C1 segment of cervical spinal cord (tissue), 14 donors: ENCODE results near the gene TYRO3.
A peak's percentile ranks its signal among the peaks of the same experiment; 100 is the strongest.

ENCODE experiments used
- DNase-seq, 14 donors: peaks; one replicate each; lab custom pipeline; 2025; lab: John Stamatoyannopoulos, UW

The TYRO3 gene

GRCh38 chr15:41603411-41603935 lies 44.5 kb downstream of the TYRO3 start:
- peak in 1 of 14 donors; percentile 14 for DNase-seq

- peak in 12 of 14 donors; percentile 12 to 86 (median 40) for DNase-seq
Measured at GRCh38 chr15:41603941-41604911, 45.2 kb downstream of the TYRO3 start.

GRCh38 chr15:41605566-41605965 lies 46.6 kb downstream of the TYRO3 start:
- DNase-seq = no peak

- DNase-seq = peak in 1 of 14 donors; percentile 89
Measured at GRCh38 chr15:41606997-41607396, 48.0 kb downstream of the TYRO3 start.

- DNase-seq = no peak
Measured at GRCh38 chr15:41609123-41609522, 50.1 kb downstream of the TYRO3 start.

- DNase-seq = no peak
Measured at GRCh38 chr15:41610048-41610447, 51.0 kb downstream of the TYRO3 start.

GRCh38 chr15:41620536-41621199 lies 61.7 kb downstream of the TYRO3 start:
- DNase-seq = peak in 2 of 14 donors; percentile 40 to 53

GRCh38 chr15:41621200-41622193 lies 62.5 kb downstream of the TYRO3 start:
- peak; percentile 63 to 98 (median 93) for DNase-seq

- no peak for DNase-seq
Measured at GRCh38 chr15:41622901-41623300, 63.9 kb downstream of the TYRO3 start.

GRCh38 chr15:41627203-41627602 lies 68.2 kb downstream of the TYRO3 start:
- no peak for DNase-seq

- no peak for DNase-seq
Measured at GRCh38 chr15:41629463-41629862, 70.5 kb downstream of the TYRO3 start.

GRCh38 chr15:41629883-41630282 lies 70.9 kb downstream of the TYRO3 start:
- DNase-seq = no peak

GRCh38 chr15:41630616-41631217 lies 71.7 kb downstream of the TYRO3 start:
- no peak for DNase-seq

- no peak for DNase-seq
Measured at GRCh38 chr15:41631880-41632470, 73.0 kb downstream of the TYRO3 start.
